K562 (cell line): ENCODE data around the gene BAZ2A. TPM values are rescaled to one million over a fixed set of nuclear protein-coding genes. Genes with fewer than 3 reads are reported as not detected.

Source experiments
- ARID1B ChIP-seq: fragments of 450-650 bp; IDR thresholded peaks from 2 replicates; pipeline ENCODE4 v1.6.1; 2016; ENCODE audit warnings: antibody characterized with exemption, mild to moderate bottlenecking, inconsistent platforms
- E2F3 ChIP-seq: fragments of 250-450 bp; sonication (Bioruptor Pico); IDR thresholded peaks from 2 replicates; pipeline ENCODE4 v1.4.0; 2020; ENCODE audit warnings: mild to moderate bottlenecking
- FOXA3 ChIP-seq, 2 experiments: fragments of 450-650 bp in 1 of 2; sonication (generic) in 1 of 2; formaldehyde crosslinking; IDR thresholded peaks in 1 of 2; conservative IDR thresholded peaks in 1 of 2; 2 replicates each; pipeline versions ENCODE4 v1.4.0 to v1.8.0; 2020 to 2022; ENCODE audit warnings: mild to moderate bottlenecking in 2 of 2, missing genetic modification reagents in 1 of 2
- HCFC1 ChIP-seq: IDR thresholded peaks from 2 replicates; pipeline ENCODE4 v1.6.1; 2012; ENCODE audit warnings: low read depth, low read length, improper control_type of control experiment
- MECOM ChIP-seq: fragments of 250-450 bp; sonication (Bioruptor Pico); IDR thresholded peaks from 2 replicates; pipeline ENCODE4 v1.8.0; 2022; ENCODE audit warnings: inconsistent platforms
- NBN ChIP-seq: fragments of 450-650 bp; IDR thresholded peaks from 2 replicates; pipeline ENCODE4 v1.6.1; 2016; ENCODE audit warnings: low read depth, mild to moderate bottlenecking
- NFATC3 ChIP-seq: fragments of 450-650 bp; IDR thresholded peaks from 2 replicates; pipeline ENCODE4 v1.6.1; 2017; ENCODE audit warnings: mild to moderate bottlenecking
- POLR2A ChIP-seq: fragments of 450-650 bp; conservative IDR thresholded peaks from 2 replicates; pipeline ENCODE4 v1.6.1; 2016
- SIRT6 ChIP-seq: IDR thresholded peaks from one replicate; pipeline ENCODE4 v1.6.1; 2012; ENCODE audit warnings: low read depth, mild to moderate bottlenecking, control low read depth, inconsistent platforms, low read length, moderate library complexity
- ZNF253 ChIP-seq: fragments of 250-450 bp; sonication (Bioruptor Pico); conservative IDR thresholded peaks from 2 replicates; pipeline ENCODE4 v1.6.1; 2021; ENCODE audit warnings: mild to moderate bottlenecking
- ZNF507 ChIP-seq: conservative IDR thresholded peaks from 2 replicates; pipeline ENCODE4 v1.6.1; 2017; ENCODE audit warnings: missing genetic modification characterization, missing compliant biosample characterization
- polyA plus RNA-seq, 8 experiments: library from polyadenylated mRNA; depleted of rRNA in 4 of 8; stranded (reverse) in 5 of 8; unstranded in 3 of 8; fragments of >200 nt; fragmentation: Nextera tagmentation in 2 of 8; fragmentation: Illumina TruSeq in 1 of 8; extraction: Ambion mirVana in 2 of 8; extraction: Trizol in 1 of 8; gene quantifications; 2 replicates each; pipeline versions ENCODE4 v1.2.1 to v1.2.3, GENCODE V29; 2011 to 2014; ENCODE audit warnings: inconsistent platforms in 1 of 8, missing spikeins in 1 of 8
- total RNA-seq, 7 experiments: library from RNA; depleted of rRNA in 6 of 7; stranded (reverse); fragments of >200 nt in 6 of 7; fragmentation: Illumina TruSeq in 2 of 7; extraction: Trizol in 2 of 7; gene quantifications; 2 replicates each; pipeline versions ENCODE4 v1.2.1 to v1.2.3, GENCODE V29; 2011 to 2021; ENCODE audit warnings: low replicate concordance in 1 of 7
- TF ChIP-seq, protein P1 (sequence below): fragments of 450-650 bp; formaldehyde crosslinking; IDR thresholded peaks from 2 replicates; pipeline ENCODE4 v1.4.0; 2020; ENCODE audit warnings: mild to moderate bottlenecking, mixed read lengths
- TF ChIP-seq, protein P2 (sequence below): fragments of 200-800 bp; sonication (Bioruptor generic); IDR thresholded peaks from 2 replicates; pipeline ENCODE4 v1.6.1; 2017; ENCODE audit warnings: missing genetic modification characterization, missing compliant biosample characterization
- TF ChIP-seq, protein P3 (sequence below): fragments of 250-450 bp; sonication (Bioruptor Pico); IDR thresholded peaks from 2 replicates; pipeline ENCODE4 v1.5.0; 2021; ENCODE audit warnings: mild to moderate bottlenecking, borderline replicate concordance
- TF ChIP-seq, protein P4 (sequence below), 3 experiments: IDR thresholded peaks in 2 of 3; conservative IDR thresholded peaks in 1 of 3; 2 replicates each; pipeline ENCODE4 v1.5.1; 2011 to 2012; ENCODE audit warnings: low read length in 3 of 3, mild to moderate bottlenecking in 3 of 3, control low read depth in 2 of 3, improper control_type of control experiment in 1 of 3, inconsistent platforms in 1 of 3, low read depth in 1 of 3, mixed read lengths in 1 of 3, moderate library complexity in 1 of 3; ENCODE audit not compliant: insufficient read depth in 2 of 3
- TF ChIP-seq, protein P5 (sequence below): fragments of 450-650 bp; IDR thresholded peaks from 2 replicates; pipeline ENCODE4 v1.6.1; 2014; ENCODE audit warnings: low read depth, mild to moderate bottlenecking, moderate library complexity, borderline replicate concordance

The BAZ2A gene
- total and polyA plus RNA-seq, 9 of the 15 experiments (the other 6 are each of a cell fraction or from before 2014, with no cell fraction given), result 4.5 to 86.4 (median 26.2) TPM

DNA sequence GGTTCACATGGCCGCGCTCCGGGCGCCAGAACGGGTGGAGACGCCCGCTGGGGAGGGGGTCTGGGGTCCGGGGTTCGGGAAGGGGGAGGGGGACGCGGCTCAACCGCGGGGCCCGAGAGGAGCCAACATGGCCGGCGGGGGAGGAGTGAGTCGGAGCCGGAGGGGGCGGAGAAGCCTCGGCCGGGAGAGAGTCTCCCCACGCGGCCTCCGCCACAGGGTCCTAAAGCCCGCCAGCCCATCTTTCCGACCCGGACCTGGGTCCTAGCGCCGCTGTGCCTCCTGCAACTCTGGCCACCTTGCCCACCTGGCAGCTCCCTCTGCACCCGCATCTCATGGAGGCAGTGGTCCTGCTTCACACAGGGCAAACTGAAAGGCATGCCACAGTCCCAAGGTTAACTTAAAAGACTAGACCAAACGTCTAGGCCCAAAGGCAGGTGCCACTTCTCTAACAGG, at the start of gene BAZ2A (continued):
- TF ChIP-seq NBN (peak; percentile 74), NFATC3 (no peak), ARID1B (0 out of 2 replicates have a peak, but pooled peaks have one; percentile 50), E2F3 (CRISPR knock-in tag) (no peak), ZNF253 (no peak), HCFC1 (peak; percentile 59), SIRT6 (no peak), ZNF507 (no peak), MECOM (CRISPR knock-in tag) (no peak), FOXA3 (CRISPR knock-in tag; conservative IDR thresholded peaks at IDR 0.05 in 1 of 2, IDR thresholded peaks at IDR 0.05 in 1 of 2) (no peak), POLR2A (no peak)
- TF ChIP-seq, protein P1, sequence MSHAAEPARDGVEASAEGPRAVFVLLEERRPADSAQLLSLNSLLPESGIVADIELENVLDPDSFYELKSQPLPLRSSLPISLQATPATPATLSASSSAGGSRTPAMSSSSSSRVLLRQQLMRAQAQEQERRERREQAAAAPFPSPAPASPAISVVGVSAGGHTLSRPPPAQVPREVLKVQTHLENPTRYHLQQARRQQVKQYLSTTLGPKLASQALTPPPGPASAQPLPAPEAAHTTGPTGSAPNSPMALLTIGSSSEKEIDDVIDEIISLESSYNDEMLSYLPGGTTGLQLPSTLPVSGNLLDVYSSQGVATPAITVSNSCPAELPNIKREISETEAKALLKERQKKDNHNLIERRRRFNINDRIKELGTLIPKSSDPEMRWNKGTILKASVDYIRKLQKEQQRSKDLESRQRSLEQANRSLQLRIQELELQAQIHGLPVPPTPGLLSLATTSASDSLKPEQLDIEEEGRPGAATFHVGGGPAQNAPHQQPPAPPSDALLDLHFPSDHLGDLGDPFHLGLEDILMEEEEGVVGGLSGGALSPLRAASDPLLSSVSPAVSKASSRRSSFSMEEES (CRISPR knock-in tag), result no peak
- TF ChIP-seq, protein P2, sequence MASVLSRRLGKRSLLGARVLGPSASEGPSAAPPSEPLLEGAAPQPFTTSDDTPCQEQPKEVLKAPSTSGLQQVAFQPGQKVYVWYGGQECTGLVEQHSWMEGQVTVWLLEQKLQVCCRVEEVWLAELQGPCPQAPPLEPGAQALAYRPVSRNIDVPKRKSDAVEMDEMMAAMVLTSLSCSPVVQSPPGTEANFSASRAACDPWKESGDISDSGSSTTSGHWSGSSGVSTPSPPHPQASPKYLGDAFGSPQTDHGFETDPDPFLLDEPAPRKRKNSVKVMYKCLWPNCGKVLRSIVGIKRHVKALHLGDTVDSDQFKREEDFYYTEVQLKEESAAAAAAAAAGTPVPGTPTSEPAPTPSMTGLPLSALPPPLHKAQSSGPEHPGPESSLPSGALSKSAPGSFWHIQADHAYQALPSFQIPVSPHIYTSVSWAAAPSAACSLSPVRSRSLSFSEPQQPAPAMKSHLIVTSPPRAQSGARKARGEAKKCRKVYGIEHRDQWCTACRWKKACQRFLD (CRISPR knock-in tag), result peak; percentile 53; the same call in 1 of the 2 replicates
- TF ChIP-seq, protein P3, sequence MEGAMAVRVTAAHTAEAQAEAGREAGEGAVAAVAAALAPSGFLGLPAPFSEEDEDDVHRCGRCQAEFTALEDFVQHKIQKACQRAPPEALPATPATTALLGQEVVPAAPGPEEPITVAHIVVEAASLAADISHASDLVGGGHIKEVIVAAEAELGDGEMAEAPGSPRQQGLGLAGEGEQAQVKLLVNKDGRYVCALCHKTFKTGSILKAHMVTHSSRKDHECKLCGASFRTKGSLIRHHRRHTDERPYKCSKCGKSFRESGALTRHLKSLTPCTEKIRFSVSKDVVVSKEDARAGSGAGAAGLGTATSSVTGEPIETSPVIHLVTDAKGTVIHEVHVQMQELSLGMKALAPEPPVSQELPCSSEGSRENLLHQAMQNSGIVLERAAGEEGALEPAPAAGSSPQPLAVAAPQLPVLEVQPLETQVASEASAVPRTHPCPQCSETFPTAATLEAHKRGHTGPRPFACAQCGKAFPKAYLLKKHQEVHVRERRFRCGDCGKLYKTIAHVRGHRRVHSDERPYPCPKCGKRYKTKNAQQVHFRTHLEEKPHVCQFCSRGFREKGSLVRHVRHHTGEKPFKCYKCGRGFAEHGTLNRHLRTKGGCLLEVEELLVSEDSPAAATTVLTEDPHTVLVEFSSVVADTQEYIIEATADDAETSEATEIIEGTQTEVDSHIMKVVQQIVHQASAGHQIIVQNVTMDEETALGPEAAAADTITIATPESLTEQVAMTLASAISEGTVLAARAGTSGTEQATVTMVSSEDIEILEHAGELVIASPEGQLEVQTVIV (CRISPR knock-in tag), result no peak
- TF ChIP-seq, protein P4, sequence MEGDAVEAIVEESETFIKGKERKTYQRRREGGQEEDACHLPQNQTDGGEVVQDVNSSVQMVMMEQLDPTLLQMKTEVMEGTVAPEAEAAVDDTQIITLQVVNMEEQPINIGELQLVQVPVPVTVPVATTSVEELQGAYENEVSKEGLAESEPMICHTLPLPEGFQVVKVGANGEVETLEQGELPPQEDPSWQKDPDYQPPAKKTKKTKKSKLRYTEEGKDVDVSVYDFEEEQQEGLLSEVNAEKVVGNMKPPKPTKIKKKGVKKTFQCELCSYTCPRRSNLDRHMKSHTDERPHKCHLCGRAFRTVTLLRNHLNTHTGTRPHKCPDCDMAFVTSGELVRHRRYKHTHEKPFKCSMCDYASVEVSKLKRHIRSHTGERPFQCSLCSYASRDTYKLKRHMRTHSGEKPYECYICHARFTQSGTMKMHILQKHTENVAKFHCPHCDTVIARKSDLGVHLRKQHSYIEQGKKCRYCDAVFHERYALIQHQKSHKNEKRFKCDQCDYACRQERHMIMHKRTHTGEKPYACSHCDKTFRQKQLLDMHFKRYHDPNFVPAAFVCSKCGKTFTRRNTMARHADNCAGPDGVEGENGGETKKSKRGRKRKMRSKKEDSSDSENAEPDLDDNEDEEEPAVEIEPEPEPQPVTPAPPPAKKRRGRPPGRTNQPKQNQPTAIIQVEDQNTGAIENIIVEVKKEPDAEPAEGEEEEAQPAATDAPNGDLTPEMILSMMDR (IDR thresholded peaks at IDR 0.05 in 2 of 3, conservative IDR thresholded peaks at IDR 0.05 in 1 of 3; ENCODE audit: insufficient read depth in 2 of 3, low read depth in 1 of 3, low read length in 3 of 3), result no peak
- TF ChIP-seq, protein P5, sequence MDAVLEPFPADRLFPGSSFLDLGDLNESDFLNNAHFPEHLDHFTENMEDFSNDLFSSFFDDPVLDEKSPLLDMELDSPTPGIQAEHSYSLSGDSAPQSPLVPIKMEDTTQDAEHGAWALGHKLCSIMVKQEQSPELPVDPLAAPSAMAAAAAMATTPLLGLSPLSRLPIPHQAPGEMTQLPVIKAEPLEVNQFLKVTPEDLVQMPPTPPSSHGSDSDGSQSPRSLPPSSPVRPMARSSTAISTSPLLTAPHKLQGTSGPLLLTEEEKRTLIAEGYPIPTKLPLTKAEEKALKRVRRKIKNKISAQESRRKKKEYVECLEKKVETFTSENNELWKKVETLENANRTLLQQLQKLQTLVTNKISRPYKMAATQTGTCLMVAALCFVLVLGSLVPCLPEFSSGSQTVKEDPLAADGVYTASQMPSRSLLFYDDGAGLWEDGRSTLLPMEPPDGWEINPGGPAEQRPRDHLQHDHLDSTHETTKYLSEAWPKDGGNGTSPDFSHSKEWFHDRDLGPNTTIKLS, result 0 out of 2 replicates have a peak, but pooled peaks have one; percentile 31
